ENCODE measurements around the gene IMMP2L.
A peak's percentile ranks its signal among the peaks of the same experiment; 100 is the strongest.
"Not testable (repeated sequence)": the region's sequence is repeated elsewhere in the genome, so short reads cannot be mapped to it uniquely, and the experiment has no call there.

The IMMP2L gene

DNA sequence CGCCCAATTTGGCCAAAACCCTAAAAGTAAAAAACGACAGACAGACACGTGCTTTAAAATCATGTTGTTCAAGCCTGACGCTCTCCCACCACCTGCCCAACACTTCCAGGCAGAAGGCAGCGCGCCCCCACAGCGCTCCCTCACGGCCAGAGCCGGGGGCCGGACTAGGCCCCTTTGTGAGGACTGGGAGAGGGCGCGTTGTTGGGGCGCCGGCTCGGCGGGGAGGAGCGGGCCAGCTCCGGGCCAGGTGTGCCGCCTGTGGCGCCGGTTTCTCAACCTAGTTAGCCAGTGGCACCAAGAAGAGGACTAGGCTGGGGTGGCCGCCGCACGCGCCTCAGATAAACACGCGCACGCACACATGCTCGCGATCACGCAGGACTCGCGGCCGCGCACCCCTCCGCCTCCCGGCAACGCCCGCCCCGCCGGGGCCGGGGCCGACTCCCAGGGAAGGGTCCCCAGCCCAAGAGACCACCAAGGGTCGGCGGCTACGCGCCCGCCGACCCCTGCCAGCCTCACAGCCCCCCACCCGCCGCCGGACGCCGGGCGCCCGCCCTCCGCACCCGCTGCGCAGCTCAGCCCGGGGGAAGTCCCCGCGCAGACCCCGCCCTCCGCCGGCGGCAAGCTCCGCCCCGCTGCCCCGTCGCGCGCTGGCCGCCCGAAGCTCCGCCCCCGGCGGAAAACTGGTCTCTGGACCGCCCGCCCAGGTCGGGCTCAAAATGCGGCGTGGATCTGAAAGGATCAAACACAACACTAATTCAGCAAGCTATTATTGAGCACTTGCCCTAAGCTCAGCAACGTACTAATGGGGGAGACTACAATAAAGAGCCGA, at the start of gene IMMP2L:
Gene IMMP2L (minus strand): TSS at position 589 of the 829 bp plus-strand sequence.
- DNase-seq, result peak; percentile 29 to 89 (median 75)

DNA sequence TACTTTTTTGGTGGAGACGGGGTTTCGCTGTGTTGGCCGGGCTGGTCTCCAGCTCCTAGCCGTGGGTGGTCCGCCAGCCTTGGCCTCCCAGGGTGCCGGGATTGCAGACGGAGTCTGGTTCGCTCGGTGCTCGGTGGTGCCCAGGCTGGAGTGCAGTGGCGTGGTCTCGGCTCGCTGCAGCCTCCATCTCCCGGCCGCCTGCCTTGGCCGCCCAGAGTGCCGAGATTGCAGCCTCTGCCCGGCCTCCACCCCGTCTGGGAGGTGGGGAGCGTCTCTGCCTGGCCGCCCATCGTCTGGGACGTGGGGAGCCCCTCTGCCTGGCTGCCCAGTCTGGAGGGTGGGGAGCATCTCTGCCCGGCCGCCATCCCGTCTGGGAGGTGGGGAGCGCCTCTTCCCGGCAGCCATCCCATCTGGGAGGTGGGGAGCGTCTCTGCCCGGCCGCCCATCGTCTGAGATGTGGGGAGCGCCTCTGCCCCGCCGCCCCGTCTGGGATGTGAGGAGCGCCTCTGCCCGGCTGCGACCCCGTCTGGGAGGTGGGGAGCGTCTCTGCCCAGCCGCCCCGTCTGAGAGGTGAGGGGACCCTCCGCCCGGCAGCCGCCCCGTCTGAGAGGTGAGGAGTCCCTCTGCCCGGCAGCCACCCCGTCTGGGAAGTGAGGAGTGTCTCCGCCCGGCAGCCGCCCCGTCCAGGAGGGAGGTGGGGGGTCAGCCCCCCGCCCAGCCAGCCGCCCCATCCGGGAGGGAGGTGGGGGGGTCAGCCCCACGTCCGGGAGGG, 47.4 kb upstream of the IMMP2L start:
- DNase-seq, result not testable (repeated sequence)

DNA sequence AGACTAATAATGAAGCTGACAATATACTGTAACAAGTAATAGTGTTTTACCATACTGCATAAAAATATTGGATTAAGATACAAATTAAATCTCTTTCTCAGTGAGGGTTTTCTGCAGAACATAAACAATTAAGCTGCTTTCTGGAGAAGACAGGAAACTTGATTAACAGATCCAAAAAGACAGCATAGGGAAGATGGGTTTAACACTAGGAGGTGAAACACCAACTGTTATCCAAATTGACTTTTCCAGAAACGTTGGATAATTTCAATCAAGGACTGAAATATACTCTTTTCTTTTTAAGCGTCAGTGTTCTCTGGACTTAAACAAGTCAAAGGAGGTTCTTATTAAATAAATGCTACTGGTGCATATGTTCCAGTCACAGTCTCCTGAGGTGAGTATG, 45.3 kb upstream of the IMMP2L start:
- DNase-seq, result no peak

DNA sequence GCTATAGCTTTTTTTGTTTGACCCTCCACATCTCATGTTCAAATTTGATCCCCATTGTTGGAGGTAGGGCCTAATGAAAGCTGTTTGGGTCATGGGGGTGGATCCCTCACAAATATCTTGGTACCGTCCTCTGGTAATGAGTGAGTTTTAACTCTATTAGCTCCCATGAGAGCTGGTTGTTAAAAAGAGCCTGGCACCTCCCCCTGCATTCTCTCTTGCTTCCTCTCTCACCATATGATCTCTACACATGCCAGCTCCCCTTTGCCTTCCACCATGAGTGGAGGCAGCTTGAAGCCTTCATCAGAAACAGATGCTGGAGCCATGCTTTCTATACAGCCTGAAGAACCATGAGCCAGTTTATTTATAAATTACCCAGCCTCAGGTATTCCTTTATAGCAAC, 43.0 kb upstream of the IMMP2L start:
- no peak for DNase-seq

DNA sequence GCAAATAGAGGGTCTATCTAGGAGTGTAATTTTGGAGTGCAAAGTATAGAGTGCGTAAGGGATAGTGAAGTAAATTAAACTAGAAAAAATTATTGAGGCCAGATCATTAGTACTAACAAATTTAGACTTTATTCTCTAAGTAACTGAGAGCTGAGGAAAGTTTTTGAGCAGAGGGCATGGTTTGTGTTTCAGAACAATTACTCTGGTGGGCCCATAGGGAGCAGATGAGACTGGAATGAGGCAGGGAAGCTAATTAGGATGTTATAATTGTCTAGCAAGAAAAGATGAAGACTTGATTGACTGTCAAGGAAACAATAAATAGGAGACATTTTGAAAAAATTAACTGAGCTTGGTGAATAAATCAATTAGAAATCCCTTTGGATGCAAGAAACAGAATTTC, 37.8 kb upstream of the IMMP2L start:
- no peak for DNase-seq

DNA sequence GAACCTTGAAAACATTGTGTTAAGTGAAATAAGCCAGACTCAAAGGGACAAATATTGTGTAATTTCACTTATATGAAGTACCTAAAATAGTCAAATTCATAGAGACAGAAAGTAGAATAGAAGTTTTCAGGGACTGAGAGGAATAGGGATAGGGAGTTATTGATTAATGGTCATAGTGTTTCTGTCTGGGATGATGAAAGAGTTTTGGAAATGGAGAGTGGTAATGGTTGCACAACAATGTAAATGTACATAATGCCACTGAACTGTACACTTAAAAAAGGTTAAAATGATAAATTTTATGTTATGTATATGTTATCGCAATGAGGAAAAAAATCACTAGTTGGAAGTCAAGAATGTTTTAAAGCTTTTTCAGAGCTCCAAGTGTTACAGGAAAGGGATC, 33.5 kb upstream of the IMMP2L start:
- no peak for DNase-seq

DNA sequence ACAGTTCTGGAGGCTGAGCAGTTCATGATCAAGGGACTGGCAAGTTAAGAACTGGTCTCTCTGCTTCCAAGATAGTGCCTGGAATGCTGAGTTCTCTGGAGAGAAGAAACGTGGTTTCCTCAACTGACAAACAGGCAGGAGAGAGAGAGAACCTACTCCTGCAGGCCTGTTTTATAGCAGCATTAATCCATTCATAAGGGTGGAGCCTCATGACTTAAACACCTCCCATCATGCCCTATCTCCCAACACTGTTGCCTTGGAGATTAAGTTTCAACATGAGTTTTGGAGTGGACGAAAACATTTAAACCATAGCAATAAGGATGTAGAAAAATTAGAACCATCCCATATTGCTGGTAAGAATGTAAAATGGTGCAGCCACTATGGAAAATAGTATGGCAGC, 32.3 kb upstream of the IMMP2L start:
- DNase-seq, result no peak

DNA sequence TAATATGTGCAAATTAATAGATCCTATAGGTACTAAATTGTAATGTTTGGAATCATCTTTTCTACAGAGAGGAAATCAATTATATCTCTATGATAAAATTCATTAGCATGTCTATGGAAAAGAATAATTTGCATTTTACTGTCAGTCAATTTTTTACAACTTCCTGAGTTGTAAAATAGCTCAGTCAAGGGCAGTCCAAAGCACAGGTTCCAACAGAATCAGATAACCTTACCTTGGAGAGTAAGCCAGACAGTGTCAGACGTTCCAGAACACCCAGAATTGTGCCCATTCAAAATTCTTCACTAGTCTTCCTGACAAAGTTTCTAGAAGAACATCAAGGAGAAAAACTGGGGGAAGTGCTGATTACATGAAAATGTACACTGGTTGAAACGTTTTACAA, 31.1 kb upstream of the IMMP2L start:
- DNase-seq, result no peak

DNA sequence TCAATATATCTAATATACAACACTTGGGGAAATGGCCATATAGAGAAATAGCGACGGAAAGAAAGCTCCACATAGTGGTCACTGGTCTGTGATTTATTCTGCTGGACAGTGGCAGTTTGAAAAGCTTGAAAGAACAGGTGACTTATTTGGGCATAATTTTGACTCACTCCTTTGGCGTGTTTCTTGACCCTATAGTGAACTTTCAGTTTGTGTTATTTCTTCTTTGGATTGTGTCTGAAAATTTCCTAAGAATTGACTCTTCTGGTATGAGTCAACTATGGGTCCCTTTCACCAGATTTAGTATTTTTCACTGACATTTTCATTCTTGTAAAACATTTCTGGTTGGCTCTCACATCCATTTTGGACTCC, 25.8 kb upstream of the IMMP2L start:
- no peak for DNase-seq

DNA sequence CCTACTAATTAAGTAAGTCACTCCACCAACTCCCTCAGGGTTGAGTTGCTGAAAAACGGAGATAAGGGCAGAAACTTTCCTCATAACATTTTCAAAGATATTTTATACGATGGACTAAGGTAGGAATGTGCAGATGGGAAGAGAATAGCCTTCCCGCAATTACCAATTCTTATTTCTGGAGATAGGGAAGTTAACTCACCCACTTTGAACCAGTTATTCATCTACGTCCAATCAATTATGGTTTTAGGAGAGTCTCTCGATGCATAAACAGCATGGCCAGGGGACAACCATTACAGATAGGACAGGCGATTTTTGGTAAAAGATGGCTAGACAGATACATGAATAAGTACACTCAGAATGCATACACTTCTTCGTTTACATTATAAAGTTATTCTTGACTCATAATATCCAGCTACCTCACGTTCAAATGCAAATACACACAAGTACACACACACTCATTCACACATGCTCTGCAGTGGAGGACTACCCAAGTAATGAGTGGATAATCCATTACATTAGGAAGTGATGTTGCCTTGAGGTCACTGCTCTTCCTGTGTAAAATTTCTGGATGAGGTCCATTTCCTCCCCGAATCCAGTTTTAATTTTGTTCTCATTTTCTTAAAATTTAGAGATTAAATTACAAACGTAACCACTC, 25.2 kb upstream of the IMMP2L start:
- DNase-seq, result no peak

DNA sequence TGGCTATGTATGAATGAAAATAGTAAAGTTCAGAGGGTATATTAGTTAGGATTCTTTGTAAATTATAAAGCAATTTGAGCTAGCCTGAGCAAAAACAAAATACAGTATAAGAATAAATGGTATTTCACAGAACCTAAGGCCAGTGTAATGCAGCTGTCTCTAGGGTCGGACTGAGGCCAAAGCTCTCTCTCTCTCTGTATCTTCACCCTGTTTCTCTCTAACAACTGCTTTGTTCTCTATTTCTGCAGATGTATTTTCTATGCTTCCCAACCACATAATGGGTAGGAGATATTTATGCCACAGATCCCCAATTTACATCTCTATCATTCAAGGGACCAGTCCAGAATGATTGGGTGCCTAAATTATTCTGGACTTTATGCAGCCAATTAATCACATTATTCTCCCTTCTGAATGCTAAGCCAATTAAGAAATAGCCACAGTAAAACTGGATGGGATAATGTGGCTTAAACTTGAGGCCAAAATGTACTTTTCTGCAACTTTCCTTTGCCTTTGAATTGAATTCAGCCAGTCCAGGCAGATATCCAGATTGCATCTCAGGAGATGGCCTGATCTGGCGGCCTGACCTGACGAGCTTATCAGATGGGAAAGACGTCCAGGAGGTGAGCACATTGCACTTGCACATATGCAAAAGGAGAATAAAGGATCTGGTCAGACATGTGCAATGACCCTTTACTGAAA, 24.6 kb upstream of the IMMP2L start:
- no peak for DNase-seq

DNA sequence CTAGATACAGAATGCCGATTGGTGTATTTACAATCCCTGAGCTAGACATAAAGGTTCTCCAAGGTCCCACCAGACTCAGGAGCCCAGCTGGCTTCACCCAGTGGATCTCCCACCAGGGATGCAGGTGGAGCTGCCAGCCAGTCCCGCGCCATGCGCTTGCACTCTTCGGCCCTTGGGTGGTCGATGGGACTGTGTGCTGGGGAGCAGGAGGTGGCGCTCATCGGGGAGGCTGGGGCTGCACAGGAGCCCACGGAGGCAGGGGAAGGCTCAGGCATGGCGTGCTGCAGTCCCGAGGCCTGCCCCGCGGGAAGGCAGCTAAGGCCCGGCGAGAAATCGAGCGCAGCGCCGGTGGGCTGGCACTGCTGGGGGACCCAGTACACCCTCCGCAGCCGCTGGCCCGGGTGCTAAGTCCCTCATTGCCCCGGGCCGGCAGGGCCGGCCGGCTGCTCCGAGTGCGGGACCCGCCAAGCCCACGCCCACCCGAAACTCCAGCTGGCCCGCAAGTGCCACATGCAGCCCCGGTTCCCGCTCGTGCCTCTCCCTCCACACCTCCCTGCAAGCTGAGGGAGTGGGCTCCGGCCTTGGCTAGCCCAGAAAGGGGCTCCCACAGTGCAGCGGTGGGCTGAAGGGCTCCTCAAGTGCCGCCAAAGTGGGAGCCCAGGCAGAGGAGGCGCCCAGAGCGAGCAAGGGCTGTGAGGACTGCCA, 19.6 kb upstream of the IMMP2L start:
- DNase-seq, result not testable (repeated sequence)

DNA sequence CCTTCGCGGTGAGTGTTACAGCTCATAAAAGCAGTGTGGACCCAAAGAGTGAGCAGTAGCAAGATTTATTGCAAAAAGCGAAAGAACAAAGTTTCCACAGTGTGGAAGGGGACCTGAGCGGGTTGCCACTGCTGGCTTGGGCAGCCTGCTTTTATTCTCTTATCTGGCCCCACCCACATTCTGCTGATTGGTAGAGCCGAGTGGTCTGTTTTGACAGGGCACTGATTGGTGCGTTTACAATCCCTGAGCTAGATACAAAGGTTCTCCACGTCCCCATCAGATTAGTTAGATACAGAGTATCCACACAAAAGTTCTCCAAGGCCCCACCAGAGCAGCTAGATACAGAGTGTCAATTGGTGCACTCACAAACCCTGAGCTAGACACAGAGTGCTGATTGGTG, 18.9 kb upstream of the IMMP2L start:
- not testable (repeated sequence) for DNase-seq

DNA sequence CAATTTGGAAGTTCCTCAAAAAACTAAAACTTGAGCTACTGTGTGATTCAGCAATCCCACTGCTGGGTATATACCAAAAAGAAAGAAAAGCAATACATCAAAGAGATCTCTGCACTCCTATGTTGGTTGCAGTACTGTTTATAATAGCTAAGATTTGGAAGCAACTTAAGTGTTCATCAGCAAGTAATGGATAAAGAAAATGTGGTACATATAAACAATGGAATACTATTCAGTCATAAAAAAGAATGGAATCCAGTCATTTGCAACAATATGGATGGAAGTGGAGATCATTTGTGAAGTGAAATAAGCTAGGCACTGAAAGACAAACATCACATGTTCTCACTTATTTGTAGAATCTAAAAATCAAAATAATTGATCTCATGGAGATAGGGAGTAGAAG, 16.5 kb upstream of the IMMP2L start:
- no peak for DNase-seq

DNA sequence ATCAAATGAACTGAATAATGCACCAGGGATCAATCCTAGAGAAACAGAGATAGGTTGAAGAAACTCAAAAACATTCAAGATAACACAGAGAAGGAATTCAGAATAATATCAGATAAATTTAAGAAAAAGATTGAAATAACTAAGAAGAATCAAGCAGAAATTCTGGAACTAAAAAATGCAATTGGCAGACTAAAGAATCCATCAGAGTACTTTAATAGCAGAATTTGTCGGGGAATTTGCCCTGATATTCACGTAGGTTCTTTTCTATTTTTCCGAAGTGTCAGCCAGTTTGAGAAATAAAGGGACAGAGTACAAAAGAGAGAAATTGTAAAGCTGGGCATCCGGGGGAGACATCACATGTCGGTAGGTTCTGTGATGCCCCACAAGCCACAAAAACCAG, 9.4 kb upstream of the IMMP2L start:
- DNase-seq, result no peak

DNA sequence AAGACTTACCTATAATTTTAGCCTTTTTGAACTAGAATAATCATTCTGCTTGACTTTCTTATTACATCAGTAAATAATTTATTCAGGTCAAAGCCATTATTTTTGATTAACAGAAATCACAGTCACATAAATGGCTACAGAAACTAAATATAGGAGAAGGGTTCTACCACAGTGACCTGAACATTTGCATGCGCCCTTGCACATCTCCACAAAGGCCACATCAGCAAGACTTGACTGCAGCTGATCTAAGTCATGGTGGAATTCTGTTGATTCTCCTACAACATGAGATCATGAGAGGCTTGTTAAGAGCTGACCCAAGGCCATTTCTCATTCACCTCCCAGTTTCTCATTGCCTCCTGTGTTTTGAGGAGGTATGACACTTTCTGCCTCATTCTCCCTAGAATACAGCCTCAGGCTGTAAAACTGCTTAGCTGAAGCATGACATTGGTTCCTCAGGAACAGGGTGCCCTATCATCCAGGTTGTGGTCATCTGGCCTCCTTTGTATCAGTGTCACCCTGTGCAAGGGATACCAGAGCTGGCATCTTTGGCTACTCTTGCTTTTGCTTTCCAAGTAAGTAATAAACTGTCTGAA, 6.7 kb upstream of the IMMP2L start:
- DNase-seq, result no peak

DNA sequence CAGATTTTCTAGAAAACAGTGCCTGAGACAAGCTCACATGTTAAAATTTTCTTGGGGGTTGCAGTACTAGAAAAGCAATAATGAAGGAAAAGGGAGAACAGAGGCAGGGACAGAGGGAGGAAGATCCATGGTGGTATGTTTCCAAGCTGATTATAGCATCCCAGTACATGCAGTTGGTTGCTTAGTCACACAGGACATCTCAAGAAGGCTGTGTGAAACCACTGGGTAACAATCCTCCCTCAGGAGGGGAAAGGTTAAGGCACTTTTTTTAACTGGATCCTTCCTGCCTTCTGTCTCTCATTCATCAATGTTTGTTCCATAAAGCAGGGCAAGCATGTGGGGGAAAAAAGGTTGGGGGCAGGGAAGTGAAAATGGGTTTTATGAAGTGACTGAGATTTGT, 6.1 kb upstream of the IMMP2L start:
- no peak for DNase-seq

DNA sequence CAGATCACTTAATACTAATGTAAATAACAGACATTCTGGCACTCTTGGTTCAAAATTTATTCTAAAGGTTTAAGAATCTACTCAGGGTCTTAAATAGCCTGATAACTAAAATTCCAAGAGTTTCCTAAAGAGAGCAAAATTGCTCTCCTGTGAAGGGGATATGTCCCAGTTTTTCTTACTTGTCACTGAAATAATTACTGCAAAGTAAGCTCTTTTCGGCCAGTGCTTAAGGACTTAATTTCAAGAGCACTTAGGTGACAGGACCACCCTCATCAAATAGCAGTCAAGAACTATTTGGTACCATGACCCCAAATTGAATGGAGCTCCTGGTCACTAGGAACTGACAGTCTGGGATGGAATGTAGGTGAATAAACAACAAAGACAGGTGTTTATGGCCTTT, 1.8 kb upstream of the IMMP2L start:
- DNase-seq, result no peak

DNA sequence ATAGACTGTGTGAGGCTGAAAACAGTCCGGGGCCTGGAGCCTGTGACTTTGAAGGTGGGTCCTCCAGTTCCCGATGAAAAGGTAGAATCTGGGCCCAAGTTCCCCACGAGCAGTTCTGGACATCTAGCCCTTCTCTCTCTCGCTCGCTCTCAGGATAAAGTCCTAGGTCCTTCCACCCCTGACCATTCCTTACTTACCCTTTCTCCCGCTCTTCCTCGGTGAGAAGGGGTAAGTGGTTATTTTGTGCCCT, 713 bp downstream of the IMMP2L start:
- peak in 4 of 51 donors; percentile 17 to 41 (median 29) for DNase-seq

DNA sequence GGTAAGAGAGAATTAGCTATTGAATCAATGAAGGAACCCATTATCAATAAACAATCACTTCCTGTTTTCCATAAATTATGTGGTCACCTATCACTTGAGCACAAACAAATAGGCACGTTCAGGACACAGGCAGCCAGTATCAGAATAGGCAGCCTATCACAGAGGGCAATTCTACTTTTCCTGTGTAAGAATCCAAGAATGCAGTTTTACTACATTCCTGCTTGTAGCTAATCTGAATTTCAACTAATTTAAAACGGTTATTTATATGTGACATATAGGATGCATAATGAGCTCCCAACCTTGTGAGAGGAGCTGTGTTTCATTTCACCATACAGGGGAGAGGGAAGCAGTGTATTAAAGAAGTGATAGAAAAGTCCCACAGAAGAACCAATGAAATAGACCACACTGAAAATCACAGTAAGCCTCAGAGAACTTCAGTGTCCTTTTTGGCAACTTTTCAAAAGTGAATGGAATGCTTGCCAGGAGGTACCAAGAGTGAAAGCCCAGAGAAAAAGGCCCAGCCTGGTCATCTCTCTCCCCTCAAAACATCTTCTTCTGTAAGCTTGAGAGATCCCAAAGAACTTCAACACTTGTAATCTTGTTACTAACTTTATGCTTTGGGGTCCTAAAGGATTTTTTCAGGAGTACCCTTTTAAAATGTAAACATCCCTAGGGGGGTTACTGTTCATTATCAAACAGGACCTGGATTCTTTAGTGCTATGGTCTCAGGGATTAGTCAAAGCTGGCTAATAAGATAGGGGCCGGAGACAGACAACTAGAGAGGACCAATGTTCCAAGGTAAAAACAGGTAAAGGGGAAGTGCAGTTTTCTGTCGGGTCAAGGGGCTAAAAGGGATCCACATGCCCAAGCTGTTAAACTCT, 1.3 kb downstream of the IMMP2L start:
- DNase-seq, result peak in 2 of 51 donors; percentile 1 to 21
